GM15510 (cell line): Measurements from ENCODE around the gene RNF11.

Experiments
- POLR2A ChIP-seq: IDR thresholded peaks from 3 replicates; pipeline ENCODE4 v1.6.1; 2011; ENCODE audit warnings: borderline replicate concordance; ENCODE audit not compliant: insufficient read length; ENCODE audit errors: extremely low read depth

Gene RNF11

GRCh38 chr1:51218570-51218969 is 17.5 kb upstream of the RNF11 start:
- TF ChIP-seq POLR2A: no peak

- TF ChIP-seq POLR2A: no peak
Observed at GRCh38 chr1:51219022-51219421, 17.1 kb upstream of the RNF11 start.

GRCh38 chr1:51222136-51222787 is 13.8 kb upstream of the RNF11 start:
- no peak for TF ChIP-seq POLR2A

- TF ChIP-seq POLR2A: no peak
Observed at GRCh38 chr1:51222809-51223208, 13.3 kb upstream of the RNF11 start.

- TF ChIP-seq POLR2A: no peak
Observed at GRCh38 chr1:51224255-51224654, 11.8 kb upstream of the RNF11 start.

- TF ChIP-seq POLR2A: no peak
Observed at GRCh38 chr1:51230501-51231078, 5.5 kb upstream of the RNF11 start.

GRCh38 chr1:51231120-51231519 is 5.0 kb upstream of the RNF11 start:
- TF ChIP-seq POLR2A: no peak

GRCh38 chr1:51231896-51232295 is 4.2 kb upstream of the RNF11 start:
- TF ChIP-seq POLR2A: no peak

- no peak for TF ChIP-seq POLR2A
Observed at GRCh38 chr1:51234721-51235425, 1.2 kb upstream of the RNF11 start.

- TF ChIP-seq POLR2A: no peak
Observed at GRCh38 chr1:51236531-51237350, 668 bp downstream of the RNF11 start.

GRCh38 chr1:51237351-51238033 is 1.4 kb downstream of the RNF11 start:
- no peak for TF ChIP-seq POLR2A

GRCh38 chr1:51238034-51238403 is 1.9 kb downstream of the RNF11 start:
- TF ChIP-seq POLR2A: no peak

GRCh38 chr1:51240084-51240483 is 4.0 kb downstream of the RNF11 start:
- no peak for TF ChIP-seq POLR2A

GRCh38 chr1:51241119-51241518 is 5.0 kb downstream of the RNF11 start:
- no peak for TF ChIP-seq POLR2A

- no peak for TF ChIP-seq POLR2A
Observed at GRCh38 chr1:51242546-51242945, 6.5 kb downstream of the RNF11 start.
